OCI-M2 (cell line): Measurements from ENCODE around the gene TNFAIP8L3.
"Not testable (repeated sequence)": the region's sequence is repeated elsewhere in the genome, so short reads cannot be mapped to it uniquely, and the experiment has no call there.

Source experiments
- DNase-seq: peaks from one replicate; lab custom pipeline; 2025; ENCODE audit not compliant: unreplicated experiment; lab: John Stamatoyannopoulos, UW

The TNFAIP8L3 gene

DNA sequence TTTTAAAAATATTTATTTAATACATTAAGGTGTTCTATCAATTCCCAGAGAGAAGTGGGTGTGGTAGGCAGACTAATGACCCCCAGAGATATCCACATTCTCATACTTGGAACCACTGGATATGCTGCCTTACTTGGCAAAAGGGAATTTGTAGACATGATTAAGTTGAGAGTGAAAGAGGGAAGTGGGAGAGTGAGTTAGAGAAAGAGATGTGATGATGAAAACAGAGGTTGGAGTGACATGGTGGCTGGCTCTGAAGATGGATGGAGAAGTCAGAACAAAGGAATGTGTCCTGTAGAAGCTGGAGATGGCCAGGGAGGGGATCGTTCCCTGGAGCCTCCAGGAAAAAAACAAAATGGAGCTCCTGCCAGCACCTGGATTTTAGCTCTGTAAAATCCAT, 32.0 kb downstream of the TNFAIP8L3 start:
- DNase-seq: no peak

DNA sequence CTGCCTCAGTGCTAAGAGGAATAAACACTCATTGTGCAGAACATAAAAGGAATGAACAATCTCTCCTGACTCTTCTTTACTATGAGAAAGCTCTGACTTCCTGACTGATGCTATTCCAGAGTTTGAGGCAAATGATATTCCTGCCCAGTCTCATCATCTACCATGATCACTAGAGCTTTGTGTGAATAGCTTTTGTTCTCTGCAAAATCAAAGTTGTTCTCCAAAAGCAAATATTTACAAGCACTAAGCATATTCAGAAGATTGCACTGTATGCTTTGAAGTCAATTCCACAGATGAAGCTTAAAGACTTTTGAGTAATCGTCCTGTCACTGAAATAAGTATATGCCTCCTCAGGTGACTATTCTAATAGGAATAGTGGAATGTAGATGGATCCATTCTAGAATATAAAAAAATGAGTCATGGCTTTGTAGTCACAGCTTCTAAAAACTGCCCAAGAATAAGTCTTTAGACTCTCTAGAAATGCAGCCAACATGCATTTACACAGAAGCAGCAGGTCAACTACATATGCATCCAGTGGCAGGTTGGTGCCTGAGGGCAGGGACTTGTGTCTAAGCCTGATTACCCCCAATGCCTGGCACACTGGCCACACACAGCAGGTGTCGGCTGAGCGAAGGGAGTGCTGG, 34.6 kb downstream of the TNFAIP8L3 start:
- DNase-seq: no peak

DNA sequence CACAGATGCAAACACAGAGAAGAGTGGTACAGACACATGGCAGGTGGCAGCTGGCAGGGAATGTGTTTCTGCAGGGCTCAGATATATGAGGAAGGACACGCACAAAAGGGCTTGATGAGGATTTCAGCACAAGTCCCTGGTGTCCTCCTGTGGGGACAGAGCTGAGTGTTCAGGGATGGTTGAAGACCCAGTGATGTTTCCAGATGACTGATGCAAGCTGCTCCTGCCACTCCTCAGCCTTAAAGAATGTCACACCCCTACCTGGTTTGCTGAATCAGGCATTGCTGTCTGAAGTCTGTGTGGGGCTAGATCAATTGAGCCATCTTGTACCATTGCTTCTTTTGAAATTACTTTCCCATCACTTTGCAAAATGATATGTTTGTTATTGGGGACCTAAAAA, 40.2 kb downstream of the TNFAIP8L3 start:
- no peak for DNase-seq

DNA sequence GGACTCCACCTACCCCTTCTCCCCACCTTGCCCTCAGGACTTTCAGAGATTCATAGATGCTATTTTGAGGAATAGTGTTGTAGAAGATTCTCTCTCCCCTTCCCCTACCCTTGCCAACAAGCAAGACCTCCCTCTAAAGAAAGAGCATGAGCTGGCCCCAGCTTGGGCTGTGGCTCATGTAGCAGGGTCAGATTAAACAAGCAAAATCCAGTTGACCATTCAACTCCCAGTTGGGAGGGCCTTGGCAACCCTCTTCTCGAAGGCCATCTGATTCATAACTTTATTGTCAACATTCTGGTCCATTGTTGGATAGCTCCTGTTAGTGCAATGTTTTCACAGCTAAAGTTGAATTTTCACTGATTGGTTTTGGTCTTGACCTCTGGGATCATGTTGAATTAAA, 41.1 kb downstream of the TNFAIP8L3 start:
- DNase-seq: no peak

DNA sequence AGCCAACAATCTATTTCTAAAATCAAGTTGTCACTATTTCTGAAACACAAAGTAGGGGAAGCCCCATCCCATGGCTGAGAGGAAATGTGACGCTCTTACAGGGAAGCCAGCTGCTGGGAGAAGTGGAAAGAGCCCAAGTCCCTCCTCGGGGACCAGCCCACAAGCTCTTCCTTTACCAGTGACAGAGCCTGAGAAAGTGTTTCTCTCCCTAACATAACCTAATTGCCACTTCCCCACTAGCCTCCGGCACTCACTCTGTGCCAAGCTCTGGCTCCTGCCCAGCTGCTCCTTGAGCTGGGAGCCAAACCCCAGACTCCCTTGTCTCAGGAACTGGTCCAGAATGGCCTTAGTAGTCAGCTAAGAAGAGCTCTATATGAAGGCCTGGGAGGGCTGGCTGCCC, 42.9 kb downstream of the TNFAIP8L3 start:
- DNase-seq: no peak

DNA sequence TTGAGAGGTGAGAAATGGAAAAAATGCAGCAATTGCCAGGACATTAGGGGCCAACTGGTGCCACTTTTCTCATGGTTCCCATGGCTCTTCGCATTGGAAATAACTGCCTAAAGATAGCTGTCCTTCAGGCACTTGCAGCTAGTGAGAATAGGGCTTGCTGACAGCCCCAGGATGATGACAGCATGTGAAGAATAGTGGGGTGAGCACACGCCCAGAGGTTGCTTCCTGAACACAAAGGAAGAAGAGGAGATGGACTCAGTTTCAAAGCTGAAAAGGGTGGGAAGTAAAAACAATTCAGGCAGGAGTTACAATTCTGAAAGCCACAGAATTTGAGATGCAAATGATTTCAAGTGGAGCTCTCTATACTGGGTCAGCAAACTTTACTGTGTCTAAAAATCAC, 45.6 kb downstream of the TNFAIP8L3 start:
- no peak for DNase-seq

DNA sequence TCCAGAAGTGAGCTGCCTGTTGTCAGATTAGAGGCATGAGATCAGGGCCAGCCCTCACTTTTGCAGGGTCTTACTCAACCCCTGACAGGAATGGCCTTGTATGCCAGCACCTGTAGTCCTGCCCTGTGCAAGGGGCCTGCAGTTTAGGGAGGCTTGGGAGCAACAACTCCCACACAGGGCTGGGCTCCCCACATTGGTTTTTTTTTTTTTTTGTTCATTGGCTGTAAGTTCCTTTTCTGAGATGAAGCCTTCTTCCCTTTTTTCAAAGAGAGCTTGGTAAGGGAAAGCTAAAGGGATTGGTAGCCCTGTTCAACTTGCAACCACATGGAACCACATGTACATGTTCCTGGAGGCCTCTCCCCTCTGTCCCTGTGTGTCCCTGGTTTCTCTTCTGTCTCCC, 46.4 kb downstream of the TNFAIP8L3 start:
- no peak for DNase-seq

DNA sequence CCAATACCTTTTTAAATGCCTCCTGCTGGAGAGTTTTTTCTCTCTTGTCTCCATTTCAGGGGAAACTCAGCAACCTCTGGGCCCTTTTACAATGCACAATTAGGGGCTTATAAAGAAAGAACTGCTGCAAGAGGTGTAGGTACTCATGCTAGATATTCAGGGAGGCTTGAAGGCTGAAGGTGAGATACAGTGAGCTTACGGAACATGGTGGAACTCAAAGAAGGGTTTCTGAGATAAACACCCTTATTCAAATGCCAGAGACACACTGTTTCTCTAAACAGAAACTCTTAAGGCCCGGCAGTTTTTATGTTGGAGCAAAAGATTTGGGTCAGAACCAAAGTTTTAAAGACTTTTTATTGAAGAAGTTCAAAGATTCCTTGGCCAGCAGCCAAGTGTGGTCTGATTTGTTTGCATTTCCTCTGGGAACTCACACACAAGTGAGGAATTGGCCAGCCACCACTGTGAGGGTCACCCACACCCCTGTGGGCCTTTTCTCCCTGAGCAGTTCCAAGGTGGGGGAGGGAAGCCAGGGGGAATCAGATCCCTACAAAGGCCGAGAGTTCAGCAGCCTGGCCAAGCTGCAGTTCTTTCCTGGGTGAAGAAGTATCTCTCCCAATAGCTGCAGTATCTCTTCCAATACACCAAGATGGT, 47.8 kb downstream of the TNFAIP8L3 start:
- DNase-seq: no peak

DNA sequence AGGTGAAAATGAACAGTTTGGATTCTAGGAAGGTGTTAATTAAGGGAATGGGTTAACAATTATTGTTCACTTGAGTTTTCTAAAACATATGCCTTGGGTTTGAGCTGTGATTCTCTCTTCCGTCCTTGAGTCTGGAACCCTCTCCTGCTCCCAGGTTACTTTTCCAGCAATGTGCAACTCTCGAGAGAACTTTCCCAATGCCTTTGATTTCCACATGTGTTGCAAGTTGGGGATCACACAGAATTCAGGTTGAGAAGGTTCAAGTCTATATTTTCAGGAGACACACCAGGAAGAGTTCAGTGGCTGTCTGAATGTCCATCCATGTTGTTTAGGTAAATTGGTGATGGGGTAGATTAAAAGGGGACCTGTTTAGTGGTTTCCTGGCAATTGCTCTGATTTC, 48.7 kb downstream of the TNFAIP8L3 start:
- DNase-seq: no peak

DNA sequence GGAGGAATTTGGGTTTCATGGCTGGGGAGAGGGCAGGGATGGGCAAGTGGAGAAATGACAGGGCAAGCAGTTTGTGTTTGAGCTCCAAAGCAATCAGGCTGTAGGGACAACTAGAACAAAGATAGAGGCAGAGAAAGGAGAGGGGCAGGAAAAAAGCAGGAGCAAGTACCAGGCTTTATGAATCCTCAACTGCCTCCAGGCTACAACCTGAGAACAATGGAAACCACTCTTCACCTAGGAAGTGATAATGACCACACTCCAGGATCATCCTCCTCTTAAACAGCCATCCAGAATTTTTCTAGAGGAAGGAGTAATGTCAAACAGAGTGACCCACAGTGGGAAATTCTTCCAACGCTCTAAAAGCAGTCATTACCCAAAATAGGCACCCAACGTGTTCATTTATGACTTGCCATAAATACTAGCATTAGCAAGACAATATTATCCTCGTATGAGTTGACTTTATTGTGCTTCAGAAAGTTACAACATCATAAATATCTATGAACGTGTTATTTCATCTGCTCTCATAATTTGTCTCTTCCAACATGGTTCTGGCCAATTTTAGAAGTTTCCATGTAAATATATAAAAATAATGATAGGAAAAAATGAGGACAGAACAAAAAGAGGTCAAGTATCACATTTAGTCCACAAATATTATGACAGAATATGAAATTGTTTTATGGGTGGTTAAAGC, 50.5 kb downstream of the TNFAIP8L3 start:
- no peak for DNase-seq

DNA sequence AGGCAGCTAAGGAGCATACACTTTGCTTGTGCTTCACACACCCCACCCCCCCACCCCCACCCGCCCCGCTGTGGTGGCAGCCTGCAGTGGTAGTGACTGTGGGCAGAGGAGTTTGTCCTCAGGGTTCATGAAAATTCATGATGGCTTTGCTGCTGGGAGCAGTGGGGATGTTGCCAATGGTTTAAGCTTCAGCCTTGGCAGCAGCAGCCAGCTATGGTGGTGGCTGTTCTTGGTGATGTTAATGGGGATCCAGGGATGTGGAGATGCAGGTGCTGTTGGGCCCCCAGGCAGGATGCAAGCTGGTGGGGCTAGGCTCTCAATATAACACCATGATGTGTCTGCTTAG, 55.8 kb downstream of the TNFAIP8L3 start:
- no peak for DNase-seq

DNA sequence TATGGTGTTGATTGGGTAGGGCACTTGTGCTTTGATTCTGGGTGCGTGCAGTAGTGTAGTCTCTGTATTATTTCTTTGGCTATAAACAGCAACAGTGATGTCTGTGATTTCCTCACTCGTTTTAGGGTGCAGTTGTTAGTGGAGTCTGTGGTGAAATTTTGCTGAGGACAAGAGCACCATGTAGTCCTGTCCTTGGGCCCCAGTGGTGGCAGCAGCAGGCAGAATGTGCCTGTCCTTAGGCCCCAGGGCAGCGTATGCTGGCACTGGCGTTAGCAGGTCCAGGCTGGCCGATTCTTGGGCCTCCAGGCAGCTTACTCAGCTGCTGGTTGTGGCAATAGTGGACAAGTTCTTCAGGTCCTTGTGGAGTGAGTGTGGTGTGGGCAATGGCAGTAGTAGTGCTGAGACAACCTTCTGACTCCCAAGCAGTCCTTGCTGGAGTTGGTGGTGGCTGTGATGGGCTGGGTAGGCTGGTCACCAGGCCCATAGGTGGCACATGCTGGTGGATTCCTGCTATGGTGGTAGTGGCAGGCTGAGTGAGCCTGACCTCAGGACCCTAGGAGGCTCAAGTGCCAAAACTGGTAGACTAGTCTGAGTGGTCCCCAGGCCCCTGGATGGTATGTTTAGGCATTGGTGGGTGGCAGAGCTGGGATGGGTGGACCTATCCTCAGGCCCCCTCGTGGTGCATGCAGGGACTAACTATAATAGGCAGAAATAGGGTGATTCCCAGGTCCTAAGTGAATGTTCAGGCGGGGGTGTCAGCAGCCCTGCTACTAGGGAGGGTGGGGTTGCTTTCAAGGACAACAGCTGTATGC, 56.3 kb downstream of the TNFAIP8L3 start:
- no peak for DNase-seq

DNA sequence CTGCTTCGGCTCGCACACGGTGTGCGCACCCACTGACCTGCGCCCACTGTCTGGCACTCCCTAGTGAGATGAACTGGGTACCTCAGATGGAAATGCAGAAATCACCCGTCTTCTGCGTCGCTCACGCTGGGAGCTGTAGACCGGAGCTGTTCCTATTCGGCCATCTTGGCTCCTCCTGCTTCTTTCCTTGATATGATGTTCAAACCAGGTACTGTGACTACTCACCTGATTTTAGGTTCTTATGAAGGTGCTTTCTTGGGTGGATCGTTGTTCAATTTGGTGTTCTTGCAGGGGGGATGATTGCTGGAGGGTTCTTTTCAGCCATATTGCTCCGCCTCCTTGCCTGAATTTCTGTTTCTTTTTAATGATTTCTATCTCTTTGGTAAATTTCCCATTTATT, 57.2 kb downstream of the TNFAIP8L3 start:
- DNase-seq: not testable (repeated sequence)

DNA sequence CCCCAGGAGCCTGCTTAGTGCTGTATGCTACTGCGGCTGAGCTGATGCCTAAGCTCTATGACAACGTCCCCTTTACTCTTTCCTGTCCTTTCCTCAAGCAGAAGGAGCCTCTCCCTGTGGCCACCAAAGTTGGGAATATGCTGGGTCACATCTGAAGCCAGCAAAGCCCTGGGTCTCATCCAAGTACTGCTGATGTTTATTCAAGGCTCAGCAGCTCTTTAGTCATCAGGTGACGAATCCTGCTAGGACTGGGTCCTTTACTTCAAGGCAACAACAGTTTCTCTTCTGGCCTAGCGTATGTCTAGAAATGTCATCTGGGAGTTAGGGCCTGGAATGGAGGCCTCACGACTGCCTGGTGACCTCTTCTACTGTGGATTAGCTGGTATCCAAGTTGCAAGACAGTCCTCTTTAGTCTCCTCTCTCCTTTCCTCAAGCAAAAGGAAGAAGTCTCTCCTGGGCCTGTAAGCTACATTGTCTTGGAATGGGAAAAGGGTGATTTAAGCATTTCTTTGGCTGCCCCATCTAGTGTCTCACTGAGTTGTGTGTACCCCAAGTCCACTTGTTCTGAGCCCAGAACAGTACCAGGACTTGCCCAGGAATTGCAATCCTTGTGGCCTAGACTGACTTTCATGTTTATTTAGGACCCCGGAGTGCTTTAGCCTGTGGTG, 63.9 kb downstream of the TNFAIP8L3 start:
- no peak for DNase-seq

DNA sequence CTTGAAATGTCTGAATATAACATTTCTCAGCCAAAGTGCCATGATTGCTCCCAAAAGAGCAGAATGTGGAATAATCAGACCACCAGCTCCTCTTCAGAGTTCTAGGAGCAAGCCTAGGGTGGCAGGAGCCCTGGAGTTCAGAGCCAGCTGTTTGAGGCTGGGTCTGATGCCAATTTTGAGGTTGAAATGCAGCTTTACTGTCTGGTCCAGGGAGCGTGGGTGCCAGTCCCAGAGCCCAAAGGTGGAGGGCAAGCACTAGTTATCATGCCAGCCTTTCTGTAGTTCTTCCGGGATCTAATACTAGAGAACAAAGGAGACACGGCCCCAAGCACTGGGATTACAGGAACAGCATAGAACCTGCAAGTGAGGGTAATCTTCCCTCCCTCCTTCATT, 69.3 kb downstream of the TNFAIP8L3 start:
- DNase-seq: no peak

DNA sequence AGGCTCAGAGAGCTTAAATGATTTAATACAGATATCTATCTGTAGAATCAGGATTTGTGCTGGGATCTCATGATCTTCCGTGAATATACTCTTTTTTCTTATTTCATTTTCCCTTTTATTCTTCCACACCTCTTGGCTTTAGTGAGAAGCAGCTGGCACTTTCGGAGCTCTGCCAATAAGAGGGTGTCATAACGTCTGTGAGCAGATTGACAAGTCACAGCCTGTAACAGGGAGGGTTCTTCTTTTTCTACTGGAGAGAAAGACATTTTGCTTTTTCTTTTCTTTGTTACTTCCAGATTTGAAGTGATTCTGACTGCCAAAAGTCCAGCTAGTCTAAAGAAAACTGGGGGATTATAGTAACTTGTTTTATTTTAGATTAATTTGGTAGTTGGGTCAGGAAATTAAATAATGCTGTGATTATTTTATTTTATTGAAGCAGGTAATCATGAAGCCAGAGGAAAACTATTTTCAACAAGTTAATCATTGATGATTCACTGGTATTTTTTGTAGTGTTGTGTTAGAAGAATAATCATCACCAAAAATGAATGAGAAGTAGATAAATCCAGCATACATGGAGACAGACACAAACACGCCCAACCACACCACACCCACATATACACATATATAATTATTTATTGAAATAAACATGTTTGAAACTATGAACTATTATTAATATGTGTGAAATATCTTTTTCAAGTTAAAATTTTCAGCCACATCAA, 69.8 kb downstream of the TNFAIP8L3 start:
- DNase-seq: no peak

DNA sequence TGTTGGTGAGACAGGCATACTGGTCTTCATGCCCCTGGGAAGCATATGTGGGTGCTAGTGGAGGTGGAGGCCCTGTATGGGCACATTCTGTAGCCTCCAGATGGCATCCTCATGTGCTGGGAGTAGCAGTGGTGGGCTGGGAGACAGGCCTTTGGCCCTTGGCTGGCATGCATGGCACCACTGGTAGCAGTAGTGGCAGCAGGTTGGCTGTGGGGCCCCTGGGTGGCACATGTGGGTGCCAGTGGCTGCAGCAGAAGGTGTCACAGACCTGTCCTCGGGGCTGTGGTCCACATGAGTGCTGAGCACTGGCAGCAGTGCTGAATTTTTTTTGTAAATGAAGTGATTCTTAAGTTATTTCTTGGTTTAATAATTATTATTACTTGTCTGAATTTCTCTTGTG, 71.2 kb downstream of the TNFAIP8L3 start:
- no peak for DNase-seq

DNA sequence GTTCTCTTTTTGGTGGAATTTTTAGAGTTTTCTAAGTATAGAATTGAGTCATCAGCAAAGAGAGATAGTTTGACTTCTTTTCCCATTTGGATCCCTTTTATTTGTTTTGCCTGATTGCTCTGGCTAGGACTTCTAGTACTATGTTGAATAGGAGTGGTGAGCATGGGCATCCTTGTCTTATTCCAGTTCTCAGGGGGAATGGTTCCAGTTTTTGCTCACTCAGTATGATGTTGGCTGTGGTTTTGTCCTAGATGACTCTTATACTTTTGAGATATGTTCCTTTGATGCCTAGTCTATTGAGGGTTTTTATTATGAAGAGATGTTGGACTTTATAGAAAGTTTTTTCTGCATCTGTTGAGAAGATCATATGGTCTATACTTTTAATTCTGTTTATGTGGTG, 72.5 kb downstream of the TNFAIP8L3 start:
- no peak for DNase-seq

DNA sequence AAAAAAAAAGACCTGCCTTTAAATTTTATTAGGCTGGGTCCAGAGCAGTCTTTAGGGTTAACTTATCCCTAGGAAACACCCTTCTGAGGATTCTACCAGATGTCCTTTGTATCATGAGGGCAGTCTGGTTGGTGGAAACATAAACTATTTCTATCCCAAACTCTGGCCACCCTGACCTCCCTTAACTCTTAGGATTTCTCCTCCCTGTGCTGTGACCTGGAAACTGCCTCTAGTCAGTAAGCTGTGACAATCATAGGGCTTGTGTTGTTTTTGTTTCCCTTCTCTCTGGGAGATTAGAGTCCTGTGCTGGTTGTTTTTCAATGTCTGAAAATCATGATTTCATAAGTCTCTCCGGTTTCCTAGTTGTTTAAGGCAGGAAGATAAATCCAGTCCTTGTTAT, 78.1 kb downstream of the TNFAIP8L3 start:
- DNase-seq: no peak

DNA sequence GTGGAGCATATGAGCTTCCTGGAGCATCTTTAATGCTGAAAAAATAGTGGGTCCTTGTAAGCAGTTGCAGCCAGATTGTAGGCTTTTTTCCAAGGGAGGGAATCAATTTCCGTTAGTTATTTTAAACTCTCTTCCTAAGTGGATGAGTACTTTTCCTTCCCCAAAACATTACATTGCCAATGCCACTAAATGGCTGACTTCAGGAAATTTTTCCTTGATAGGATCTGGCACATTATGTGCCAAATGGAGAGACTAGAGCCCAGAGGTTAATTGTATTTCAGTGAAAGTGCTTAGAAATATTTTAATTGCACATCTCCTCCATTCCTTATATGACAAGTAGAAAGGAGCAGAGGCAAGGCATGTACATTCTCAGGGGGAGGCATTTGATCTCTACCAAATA, 83.5 kb downstream of the TNFAIP8L3 start:
- DNase-seq: no peak
